Measurements from ENCODE around the gene MED14. TPM values are rescaled to one million over a fixed set of nuclear protein-coding genes. Genes with fewer than 3 reads are reported as not detected.

MED14 gene
- total and polyA plus RNA-seq, 2 of the 8 experiments (the other 6 are each of a cell fraction or from before 2014, with no cell fraction given), result 79.7 to 117 TPM

GRCh38 chrX:40780951-40781350 is 45.6 kb upstream of the MED14 start:
- no peak overlapping the region for H2BK15ac ChIP-seq (ENCODE audit: low read length)
- no peak for FAIRE-seq
- TF ChIP-seq YY1 (IDR thresholded peaks at IDR 0.05; ENCODE audit: low read depth, low read length) (no peak), SP4 (IDR thresholded peaks at IDR 0.05; ENCODE audit: low read length) (no peak), RNF2 (IDR thresholded peaks at IDR 0.05; ENCODE audit: borderline replicate concordance, low read depth, low read length, missing control alignments, poor library complexity, severe bottlenecking) (no peak)

More at GRCh38 chrX:40780951-40781350, 45.6 kb upstream of the MED14 start:
- H3K36me3 ChIP-seq (ENCODE audit: control insufficient read depth in 2 of 4, insufficient read depth in 4 of 4, low read length in 3 of 4), result no peaks in the 10 kb centered on the region
- H3K4me3 ChIP-seq (ENCODE audit: extremely low read depth in 1 of 4, insufficient read depth in 2 of 4, low read depth in 3 of 4, low read length in 4 of 4), result no peak overlapping the region
- no peak overlapping the region for H3K56ac ChIP-seq (replicated peaks; ENCODE audit: insufficient read length, low read depth, low read length)
- no peak overlapping the region for H3K27ac ChIP-seq (ENCODE audit: low read depth, low read length)
- no peak overlapping the region for H3K18ac ChIP-seq (ENCODE audit: extremely low read depth, low read length)
- DNase-seq (ENCODE audit: low read depth in 1 of 2, low spot score in 2 of 2), result no peak
- no peaks in the 10 kb centered on the region for H3K79me2 ChIP-seq (ENCODE audit: control insufficient read depth in 1 of 2, insufficient read depth in 2 of 2, low read length in 2 of 2)
- WGBS, 2 experiments (ENCODE audit: extremely low coverage in 1 of 2, insufficient coverage in 1 of 2, insufficient read length in 1 of 2, insufficient replicate concordance in 2 of 2, low coverage in 1 of 2, low lambda C conversion rate in 2 of 2, missing lambda C conversion rate in 1 of 2), result 100% methylated on average over 2 of the region's 2 CpGs; no CpG with 5 or more reads in 1 of the 2 experiments
- no peaks in the 10 kb centered on the region for H3K27me3 ChIP-seq (replicated peaks in 1 of 4; ENCODE audit: control insufficient read depth in 3 of 4, extremely low read depth in 1 of 4, insufficient read depth in 3 of 4, low read length in 3 of 4)
- H4K91ac ChIP-seq (replicated peaks; ENCODE audit: insufficient read length, low read length), result no peak overlapping the region
- no peak overlapping the region for H4K8ac ChIP-seq (ENCODE audit: extremely low read depth, insufficient read depth, low read length)
- H3K4me1 ChIP-seq (replicated peaks in 1 of 4; ENCODE audit: control insufficient read depth in 3 of 4, insufficient read depth in 4 of 4, low read length in 3 of 4), result no peaks in the 10 kb centered on the region
- no peaks in the 10 kb centered on the region for H4K20me1 ChIP-seq (replicated peaks in 1 of 2; ENCODE audit: control insufficient read depth in 1 of 2, insufficient read depth in 2 of 2, low read length in 2 of 2)
- H2AFZ ChIP-seq (ENCODE audit: low read length), result no peak overlapping the region
- no peak overlapping the region for H3K4me2 ChIP-seq (ENCODE audit: insufficient read depth in 1 of 2, low read depth in 2 of 2, low read length in 2 of 2)
- ChIA-PET POLR2A (ENCODE audit: partially characterized antibody) (no interaction called here), CTCF (ENCODE audit: partially characterized antibody) (no interaction called here)
- no peak overlapping the region for H3K14ac ChIP-seq (ENCODE audit: insufficient read length)
- H2BK20ac ChIP-seq (ENCODE audit: low read length), result no peak overlapping the region
- no peak overlapping the region for H2BK5ac ChIP-seq (ENCODE audit: low read depth, low read length)
- no peak overlapping the region for H2AK5ac ChIP-seq (ENCODE audit: low read depth, low read length)
- no peak overlapping the region for H3K4ac ChIP-seq (replicated peaks; ENCODE audit: insufficient read length, low read depth, low read length)
- H3K79me1 ChIP-seq (ENCODE audit: low read depth, low read length), result no peaks in the 10 kb centered on the region
- no peak overlapping the region for H2BK12ac ChIP-seq (ENCODE audit: low read depth, low read length)
- no peaks in the 10 kb centered on the region for H3K23me2 ChIP-seq (ENCODE audit: low read depth, low read length)
- no peak overlapping the region for H2BK120ac ChIP-seq (replicated peaks; ENCODE audit: low read depth, low read length)
- no peak overlapping the region for H3K9ac ChIP-seq (replicated peaks in 1 of 4; ENCODE audit: extremely low read depth in 1 of 4, low read depth in 3 of 4, low read length in 3 of 4)
- H4K5ac ChIP-seq (ENCODE audit: insufficient read length, low read depth, low read length), result no peak overlapping the region
- H3K23ac ChIP-seq (ENCODE audit: insufficient read length), result no peak overlapping the region
- H3K9me3 ChIP-seq (ENCODE audit: insufficient read depth in 2 of 2, low read depth in 1 of 2, low read length in 1 of 2), result no peaks in the 10 kb centered on the region
